ENCODE measurements around the gene ADAMTS14. TPM values are rescaled to one million over a fixed set of nuclear protein-coding genes. Genes with fewer than 3 reads are reported as not detected.

ADAMTS14 gene
- polyA plus RNA-seq, 1 donor (not counting 4 experiments of a cell fraction or from before 2014, with no cell fraction given), result 0.09 TPM

DNA sequence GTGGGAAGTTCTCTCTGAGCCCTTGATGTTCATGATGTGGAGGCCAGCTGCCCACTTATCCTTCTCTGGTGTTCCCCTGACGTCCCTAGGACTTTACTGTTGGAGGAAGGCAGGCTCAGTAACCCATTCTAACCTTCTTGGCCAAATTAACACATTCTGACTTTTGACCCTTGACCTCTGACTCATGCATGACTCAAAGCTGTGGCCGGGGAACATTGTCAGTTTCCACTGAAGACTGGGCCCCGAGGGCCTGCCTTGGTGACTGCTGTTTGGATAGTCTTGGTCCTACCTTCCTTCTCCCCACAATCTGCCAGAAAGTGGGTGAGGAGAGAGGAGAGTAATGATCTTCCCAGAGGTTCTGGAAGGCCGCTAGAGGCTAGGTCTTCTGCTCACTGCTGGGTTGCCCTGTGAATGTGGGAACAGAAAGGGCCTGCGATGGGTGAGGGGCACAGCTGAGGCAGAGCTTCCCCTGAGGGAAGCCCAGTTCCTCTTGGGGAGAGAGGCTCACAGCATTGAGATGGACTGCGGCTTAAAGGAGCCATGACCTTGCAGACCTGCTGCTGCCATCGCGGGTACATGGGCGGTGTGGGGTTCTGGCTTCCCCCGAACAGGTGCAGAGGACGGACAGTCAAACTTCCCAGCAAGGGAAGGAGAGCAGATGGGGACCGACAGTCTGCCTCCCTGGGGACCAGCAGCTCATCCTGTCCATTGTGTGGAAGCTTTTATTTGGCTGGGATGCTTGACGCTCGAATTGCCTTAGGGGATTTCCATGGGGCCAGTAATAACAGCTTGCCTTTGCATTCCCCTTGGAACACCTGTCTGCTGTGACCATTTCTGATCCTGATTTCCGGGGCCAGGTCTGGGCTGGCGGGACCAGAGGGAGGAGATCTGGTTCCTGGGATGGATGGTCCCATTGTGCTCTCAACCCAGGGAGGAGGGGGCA is 43.8 kb downstream of the ADAMTS14 start:
- Histone ChIP-seq H3K36me3 (ENCODE audit: control insufficient read depth in 2 of 2, extremely low read depth in 1 of 2, insufficient read depth in 2 of 2, low read length in 2 of 2) (no peaks in the 10 kb centered on the region), H3K27ac (ENCODE audit: control insufficient read depth, insufficient read depth, low read length) (no peak overlapping the region), H3K4me1 (ENCODE audit: control insufficient read depth, extremely low read depth, insufficient read depth, low read length) (no peaks in the 10 kb centered on the region), H2AFZ (ENCODE audit: control insufficient read depth, low read length) (no peak overlapping the region), H3K4me2 (ENCODE audit: control insufficient read depth, extremely low read depth, insufficient read depth, low read depth, low read length) (no peak overlapping the region), H3K4me3 (ENCODE audit: control insufficient read depth in 2 of 3, extremely low read depth in 1 of 3, insufficient read depth in 2 of 3, low read depth in 1 of 3, low read length in 3 of 3) (no peak overlapping the region), H3K27me3 (ENCODE audit: control insufficient read depth, extremely low read depth, insufficient read depth, low read length) (peaks cover 16% of the 10 kb centered on the region), H3K9me1 (ENCODE audit: control insufficient read depth, extremely low read depth, insufficient read depth, low read length) (no peaks in the 10 kb centered on the region), H3K79me2 (ENCODE audit: control insufficient read depth, insufficient read depth, low read length) (no peaks in the 10 kb centered on the region), H4K20me1 (ENCODE audit: control insufficient read depth, extremely low read depth, insufficient read depth, low read length) (no peaks in the 10 kb centered on the region), H3K9me3 (ENCODE audit: control insufficient read depth, low read depth, low read length) (no peaks in the 10 kb centered on the region), H3K9ac (ENCODE audit: control insufficient read depth, extremely low read depth, insufficient read depth, low read length) (no peak overlapping the region)
- FAIRE-seq (no peak), DNase-seq (ENCODE audit: low read depth, low spot score) (no peak)
- TF ChIP-seq, protein P1, sequence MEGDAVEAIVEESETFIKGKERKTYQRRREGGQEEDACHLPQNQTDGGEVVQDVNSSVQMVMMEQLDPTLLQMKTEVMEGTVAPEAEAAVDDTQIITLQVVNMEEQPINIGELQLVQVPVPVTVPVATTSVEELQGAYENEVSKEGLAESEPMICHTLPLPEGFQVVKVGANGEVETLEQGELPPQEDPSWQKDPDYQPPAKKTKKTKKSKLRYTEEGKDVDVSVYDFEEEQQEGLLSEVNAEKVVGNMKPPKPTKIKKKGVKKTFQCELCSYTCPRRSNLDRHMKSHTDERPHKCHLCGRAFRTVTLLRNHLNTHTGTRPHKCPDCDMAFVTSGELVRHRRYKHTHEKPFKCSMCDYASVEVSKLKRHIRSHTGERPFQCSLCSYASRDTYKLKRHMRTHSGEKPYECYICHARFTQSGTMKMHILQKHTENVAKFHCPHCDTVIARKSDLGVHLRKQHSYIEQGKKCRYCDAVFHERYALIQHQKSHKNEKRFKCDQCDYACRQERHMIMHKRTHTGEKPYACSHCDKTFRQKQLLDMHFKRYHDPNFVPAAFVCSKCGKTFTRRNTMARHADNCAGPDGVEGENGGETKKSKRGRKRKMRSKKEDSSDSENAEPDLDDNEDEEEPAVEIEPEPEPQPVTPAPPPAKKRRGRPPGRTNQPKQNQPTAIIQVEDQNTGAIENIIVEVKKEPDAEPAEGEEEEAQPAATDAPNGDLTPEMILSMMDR (optimal IDR thresholded peaks at IDR 0.05 in 1 of 3, IDR thresholded peaks at IDR 0.05 in 1 of 3, conservative IDR thresholded peaks at IDR 0.05 in 1 of 3; ENCODE audit: extremely low read depth in 1 of 3, insufficient read depth in 2 of 3, low read length in 3 of 3), result no peak
- TF ChIP-seq EZH2 (IDR thresholded peaks at IDR 0.05; ENCODE audit: low read length), result no peak
- dilution Hi-C loops (cut with MboI; ENCODE audit: extremely low pct_ligation_motif_present, low sequenced_read_pairs), result no loop called here

DNA sequence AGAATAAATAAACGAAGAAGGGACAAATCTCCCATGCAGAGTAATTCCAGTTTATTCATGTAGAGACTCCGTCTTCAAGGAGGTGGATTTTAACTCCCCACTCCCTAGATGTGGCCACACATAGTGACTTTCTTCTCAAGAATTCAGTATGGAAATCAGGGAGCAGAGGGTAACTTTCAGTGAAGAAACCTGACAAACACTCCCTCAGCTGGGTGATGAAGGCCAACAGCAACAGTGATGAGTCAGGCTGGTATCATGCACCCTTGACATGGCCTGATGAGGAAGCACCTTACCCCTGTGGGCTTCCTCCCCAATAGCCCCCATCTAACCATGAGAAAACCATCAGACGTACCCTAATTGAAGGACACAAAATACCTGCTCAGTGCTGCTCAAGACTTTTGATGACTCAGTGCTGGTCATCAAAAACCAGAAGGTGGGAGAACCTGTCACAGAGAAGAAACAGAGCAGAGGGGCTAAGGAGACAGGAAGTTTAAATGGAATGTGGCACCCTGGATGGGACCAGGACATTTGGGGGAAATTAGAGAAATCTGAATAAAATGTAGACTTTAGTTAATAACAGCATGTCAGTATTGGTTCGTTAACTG is 50.6 kb downstream of the ADAMTS14 start:
- no peak for FAIRE-seq
- Histone ChIP-seq H3K4me3 (ENCODE audit: control insufficient read depth in 2 of 3, extremely low read depth in 1 of 3, insufficient read depth in 2 of 3, low read depth in 1 of 3, low read length in 3 of 3) (no peak overlapping the region), H3K27me3 (ENCODE audit: control insufficient read depth, extremely low read depth, insufficient read depth, low read length) (peaks cover 10% of the 10 kb centered on the region), H3K27ac (ENCODE audit: control insufficient read depth, insufficient read depth, low read length) (no peak overlapping the region), H3K4me2 (ENCODE audit: control insufficient read depth, extremely low read depth, insufficient read depth, low read depth, low read length) (no peak overlapping the region), H3K9me1 (ENCODE audit: control insufficient read depth, extremely low read depth, insufficient read depth, low read length) (no peaks in the 10 kb centered on the region), H3K9me3 (ENCODE audit: control insufficient read depth, low read depth, low read length) (no peaks in the 10 kb centered on the region), H3K36me3 (ENCODE audit: control insufficient read depth in 2 of 2, extremely low read depth in 1 of 2, insufficient read depth in 2 of 2, low read length in 2 of 2) (no peaks in the 10 kb centered on the region), H3K4me1 (ENCODE audit: control insufficient read depth, extremely low read depth, insufficient read depth, low read length) (no peaks in the 10 kb centered on the region), H3K9ac (ENCODE audit: control insufficient read depth, extremely low read depth, insufficient read depth, low read length) (no peak overlapping the region), H4K20me1 (ENCODE audit: control insufficient read depth, extremely low read depth, insufficient read depth, low read length) (no peaks in the 10 kb centered on the region), H2AFZ (ENCODE audit: control insufficient read depth, low read length) (no peak overlapping the region), H3K79me2 (ENCODE audit: control insufficient read depth, insufficient read depth, low read length) (no peaks in the 10 kb centered on the region)
- TF ChIP-seq, protein P1 (optimal IDR thresholded peaks at IDR 0.05 in 1 of 3, IDR thresholded peaks at IDR 0.05 in 1 of 3, conservative IDR thresholded peaks at IDR 0.05 in 1 of 3; ENCODE audit: extremely low read depth in 1 of 3, insufficient read depth in 2 of 3, low read length in 3 of 3), result no peak
- no peak for TF ChIP-seq EZH2 (IDR thresholded peaks at IDR 0.05; ENCODE audit: low read length)
- dilution Hi-C loops (cut with MboI; ENCODE audit: extremely low pct_ligation_motif_present, low sequenced_read_pairs), result no loop called here
- DNase-seq (ENCODE audit: low read depth, low spot score), result no peak
